PC-3 (cell line): Measurements from ENCODE around the gene UBFD1.

ENCODE experiments used
- EZH2 ChIP-seq: fragments of 300-600 bp; sonication (generic); IDR thresholded peaks from one replicate; pipeline ENCODE4 v1.6.1; 2017; ENCODE audit warnings: antibody characterized with exemption, mild to moderate bottlenecking, low read length; ENCODE audit not compliant: unreplicated experiment
- EZH2phosphoT487 ChIP-seq: fragments of 300-600 bp; sonication (generic); IDR thresholded peaks from 2 replicates; pipeline ENCODE4 v1.6.1; 2018; ENCODE audit warnings: mild to moderate bottlenecking, antibody characterized with exemption, low read length, borderline replicate concordance

- TF ChIP-seq EZH2phosphoT487 (no peak), EZH2 (no peak)
These were observed 58.3 kb downstream of the UBFD1 start for GRCh38 chr16:23615805-23616204.
